Keratinocyte (primary cell): ENCODE data around the gene HSFX4. TPM values are rescaled to one million over a fixed set of nuclear protein-coding genes. Genes with fewer than 3 reads are reported as not detected.
A peak's percentile ranks its signal among the peaks of the same experiment; 100 is the strongest.

Experiments used
- DNase-seq: peaks from one replicate; pipeline ENCODE4 v3.0.0-alpha.2; 2011; ENCODE audit warnings: low read depth, missing footprints, low spot score
- FAIRE-seq: peaks from 2 replicates; lab custom pipeline; 2011; peaks lifted over from hg19 to GRCh38; lab: Jason Lieb, UNC
- H2AFZ ChIP-seq: 2 replicates; pipeline ENCODE4 v1.6.0; 2012; ENCODE audit warnings: low read length, control low read depth, inconsistent platforms; ENCODE audit not compliant: control insufficient read depth
- H3K27ac ChIP-seq: 2 replicates; pipeline ENCODE4 v1.5.1; 2011; ENCODE audit warnings: low read length; ENCODE audit not compliant: control insufficient read depth, insufficient read depth
- H3K27me3 ChIP-seq: 3 replicates; pipeline ENCODE4 v1.6.0; 2011; ENCODE audit warnings: low read length; ENCODE audit not compliant: control insufficient read depth, insufficient read depth; ENCODE audit errors: extremely low read depth
- H3K36me3 ChIP-seq, 2 experiments: 2 replicates in 1 of 2; 3 replicates in 1 of 2; pipeline ENCODE4 v1.5.1; 2011; ENCODE audit warnings: low read length in 2 of 2, mild to moderate bottlenecking in 1 of 2; ENCODE audit not compliant: control insufficient read depth in 2 of 2, insufficient read depth in 2 of 2; ENCODE audit errors: extremely low read depth in 1 of 2
- H3K4me1 ChIP-seq: 3 replicates; pipeline ENCODE4 v1.5.1; 2011; ENCODE audit warnings: low read length; ENCODE audit not compliant: control insufficient read depth, insufficient read depth; ENCODE audit errors: extremely low read depth
- H3K4me2 ChIP-seq: 3 replicates; pipeline ENCODE4 v1.6.0; 2011; ENCODE audit warnings: low read depth, low read length; ENCODE audit not compliant: control insufficient read depth, insufficient read depth; ENCODE audit errors: extremely low read depth
- H3K4me3 ChIP-seq, 3 experiments: fragments of 200-600 bp in 1 of 3; sonication (generic) in 1 of 3; 2 replicates in 2 of 3; 3 replicates in 1 of 3; pipeline ENCODE4 v1.5.1; 2011 to 2016; ENCODE audit warnings: low read length in 3 of 3, mild to moderate bottlenecking in 3 of 3, control low read depth in 2 of 3, inconsistent platforms in 1 of 3, low read depth in 1 of 3, mixed read lengths in 1 of 3, mixed run types in 1 of 3, moderate library complexity in 1 of 3; ENCODE audit not compliant: control insufficient read depth in 2 of 3, insufficient read depth in 2 of 3; ENCODE audit errors: extremely low read depth in 1 of 3
- H3K79me2 ChIP-seq: 2 replicates; pipeline ENCODE4 v1.6.0; 2012; ENCODE audit warnings: low read length; ENCODE audit not compliant: control insufficient read depth, insufficient read depth
- H3K9ac ChIP-seq: 3 replicates; pipeline ENCODE4 v1.6.0; 2011; ENCODE audit warnings: low read length; ENCODE audit not compliant: control insufficient read depth, insufficient read depth; ENCODE audit errors: extremely low read depth
- H3K9me1 ChIP-seq: 3 replicates; pipeline ENCODE4 v1.6.0; 2011; ENCODE audit warnings: low read length; ENCODE audit not compliant: control insufficient read depth, insufficient read depth; ENCODE audit errors: extremely low read depth
- H3K9me3 ChIP-seq: 2 replicates; pipeline ENCODE4 v1.5.1; 2012; ENCODE audit warnings: low read depth, low read length; ENCODE audit not compliant: control insufficient read depth
- H4K20me1 ChIP-seq: 3 replicates; pipeline ENCODE4 v1.6.0; 2011; ENCODE audit warnings: low read length; ENCODE audit not compliant: control insufficient read depth, insufficient read depth; ENCODE audit errors: extremely low read depth
- CTCF ChIP-seq, 3 experiments: IDR thresholded peaks in 1 of 3; conservative IDR thresholded peaks in 1 of 3; optimal IDR thresholded peaks in 1 of 3; 2 replicates in 2 of 3; 3 replicates in 1 of 3; pipeline versions ENCODE3 to v1.5.1; 2011; ENCODE audit warnings: low read length in 3 of 3, mild to moderate bottlenecking in 3 of 3, moderate library complexity in 2 of 3, control low read depth in 1 of 3, inconsistent platforms in 1 of 3; ENCODE audit not compliant: insufficient read depth in 2 of 3; ENCODE audit errors: extremely low read depth in 1 of 3
- EZH2 ChIP-seq: IDR thresholded peaks from one replicate; pipeline ENCODE4 v1.6.1; 2012; ENCODE audit warnings: inconsistent platforms, mild to moderate bottlenecking, low read length, moderate library complexity
- dilution Hi-C: fragments of 300-500 bp; cut with MboI; formaldehyde crosslinking; loops from one replicate; pipeline ENCODE4 v1.7.0; 2020; ENCODE audit warnings: low sequenced_read_pairs; ENCODE audit not compliant: extremely low pct_ligation_motif_present
- polyA plus RNA-seq, 5 experiments: library from polyadenylated mRNA; depleted of rRNA in 3 of 5; stranded (reverse) in 3 of 5; stranded (forward) in 1 of 5; unstranded in 1 of 5; fragments of >200 nt; gene quantifications; 1 replicate in 1 of 5; 2 replicates in 3 of 5; 3 replicates in 1 of 5; pipeline versions ENCODE4 v1.2.1 to v1.2.3, GENCODE V29; 2011 to 2012; ENCODE audit warnings: missing spikeins in 2 of 5, low read depth in 1 of 5, low replicate concordance in 1 of 5

HSFX4 gene
- polyA plus RNA-seq, 1 donor (not counting 4 experiments of a cell fraction or from before 2014, with no cell fraction given), result not detected

- Histone ChIP-seq H3K27me3 (no peaks in the 10 kb centered on the region), H4K20me1 (no peaks in the 10 kb centered on the region), H2AFZ (peak overlapping the region; percentile 22), H3K4me3 (peak overlapping the region; percentile 50 to 61 (median 53)), H3K36me3 (no peaks in the 10 kb centered on the region), H3K79me2 (peaks cover 12% of the 10 kb centered on the region), H3K9me1 (no peaks in the 10 kb centered on the region), H3K9me3 (no peaks in the 10 kb centered on the region), H3K4me2 (peak overlapping the region; percentile 51), H3K27ac (peak overlapping the region; percentile 84), H3K4me1 (no peaks in the 10 kb centered on the region), H3K9ac (peak overlapping the region; percentile 85)
- FAIRE-seq (no peak), DNase-seq (no peak)
- dilution Hi-C loops, result no loop called here
- TF ChIP-seq EZH2 (no peak), CTCF (optimal IDR thresholded peaks at IDR 0.05 in 1 of 3, IDR thresholded peaks at IDR 0.05 in 1 of 3, conservative IDR thresholded peaks at IDR 0.05 in 1 of 3; ENCODE audit: extremely low read depth in 1 of 3, insufficient read depth in 2 of 3, low read length in 3 of 3) (no peak)
These were observed 10.2 kb downstream of the HSFX4 start for GRCh38 chrX:149939655-149939904.

- Histone ChIP-seq H3K36me3 (no peaks in the 10 kb centered on the region), H3K9me1 (no peaks in the 10 kb centered on the region), H3K79me2 (peaks cover 12% of the 10 kb centered on the region), H3K4me1 (no peaks in the 10 kb centered on the region), H3K27me3 (no peaks in the 10 kb centered on the region), H3K4me2 (peak overlapping the region; percentile 51), H4K20me1 (no peaks in the 10 kb centered on the region), H3K9me3 (no peaks in the 10 kb centered on the region), H3K9ac (peak overlapping the region; percentile 85), H3K4me3 (peak overlapping the region; percentile 50 to 61 (median 53)), H3K27ac (peak overlapping the region; percentile 84), H2AFZ (peak overlapping the region; percentile 22)
- FAIRE-seq, result no peak
- dilution Hi-C loops, result no loop called here
- TF ChIP-seq CTCF (optimal IDR thresholded peaks at IDR 0.05 in 1 of 3, IDR thresholded peaks at IDR 0.05 in 1 of 3, conservative IDR thresholded peaks at IDR 0.05 in 1 of 3; ENCODE audit: extremely low read depth in 1 of 3, insufficient read depth in 2 of 3, low read length in 3 of 3) (no peak), EZH2 (no peak)
- peak; percentile 93 for DNase-seq
These were observed 10.7 kb downstream of the HSFX4 start for GRCh38 chrX:149939905-149940673.
